ENCODE data around the gene RYR2.

DNA sequence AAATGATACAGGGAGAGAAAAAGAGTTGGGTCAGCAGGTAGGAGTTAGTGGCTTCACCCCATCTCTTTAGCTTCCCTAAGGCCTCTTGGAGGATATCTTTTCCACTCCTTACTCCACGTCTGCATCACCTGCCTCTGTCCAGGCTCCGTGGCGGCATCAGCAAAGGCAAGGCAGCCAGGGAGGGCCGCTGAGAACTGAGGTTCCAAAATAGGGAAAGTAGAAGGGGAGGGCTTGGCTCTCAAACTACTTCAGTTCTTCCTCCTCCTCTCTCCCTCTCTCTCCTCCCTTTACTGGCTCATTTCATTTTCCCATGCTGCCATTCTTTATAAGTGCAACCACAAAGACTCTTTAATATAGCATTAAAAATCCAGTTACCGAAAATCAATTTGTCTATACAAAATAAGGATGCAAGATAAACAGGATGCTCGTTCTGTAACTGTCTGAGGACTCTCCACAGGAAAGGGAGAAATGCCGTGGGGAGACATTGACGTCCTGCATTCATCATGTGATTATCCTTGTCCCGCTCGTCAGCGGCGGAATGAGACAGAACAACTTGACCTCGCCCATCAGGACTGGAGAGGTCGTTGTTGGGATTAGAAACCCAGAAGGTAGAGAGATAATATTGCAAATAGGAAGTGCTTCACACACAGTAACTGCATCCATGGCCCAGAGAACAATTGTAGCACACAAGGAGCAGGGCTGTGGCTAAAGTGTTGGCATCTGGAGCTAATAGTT, 34.7 kb upstream of the RYR2 start:
- TF ChIP-seq, protein P1, sequence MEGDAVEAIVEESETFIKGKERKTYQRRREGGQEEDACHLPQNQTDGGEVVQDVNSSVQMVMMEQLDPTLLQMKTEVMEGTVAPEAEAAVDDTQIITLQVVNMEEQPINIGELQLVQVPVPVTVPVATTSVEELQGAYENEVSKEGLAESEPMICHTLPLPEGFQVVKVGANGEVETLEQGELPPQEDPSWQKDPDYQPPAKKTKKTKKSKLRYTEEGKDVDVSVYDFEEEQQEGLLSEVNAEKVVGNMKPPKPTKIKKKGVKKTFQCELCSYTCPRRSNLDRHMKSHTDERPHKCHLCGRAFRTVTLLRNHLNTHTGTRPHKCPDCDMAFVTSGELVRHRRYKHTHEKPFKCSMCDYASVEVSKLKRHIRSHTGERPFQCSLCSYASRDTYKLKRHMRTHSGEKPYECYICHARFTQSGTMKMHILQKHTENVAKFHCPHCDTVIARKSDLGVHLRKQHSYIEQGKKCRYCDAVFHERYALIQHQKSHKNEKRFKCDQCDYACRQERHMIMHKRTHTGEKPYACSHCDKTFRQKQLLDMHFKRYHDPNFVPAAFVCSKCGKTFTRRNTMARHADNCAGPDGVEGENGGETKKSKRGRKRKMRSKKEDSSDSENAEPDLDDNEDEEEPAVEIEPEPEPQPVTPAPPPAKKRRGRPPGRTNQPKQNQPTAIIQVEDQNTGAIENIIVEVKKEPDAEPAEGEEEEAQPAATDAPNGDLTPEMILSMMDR (IDR thresholded peaks at IDR 0.05), result no peak
- TF ChIP-seq POLR2A (IDR thresholded peaks at IDR 0.05), result no peak
- no peak for TF ChIP-seq EP300 (IDR thresholded peaks at IDR 0.05; ENCODE audit: low read depth)
- no peak for TF ChIP-seq POLR2AphosphoS5 (IDR thresholded peaks at IDR 0.05)
